ENCODE measurements around the gene EIF2S1.

EIF2S1 gene

GRCh38 chr14:67357186-67357968 is 2.8 kb upstream of the EIF2S1 start:
- Histone ChIP-seq H3K4me3 (ENCODE audit: low read length) (peak overlapping the region; percentile 88), H3K36me3 (ENCODE audit: insufficient read depth, low read length) (no peaks in the 10 kb centered on the region), H2AFZ (ENCODE audit: low read depth, low read length) (no peak overlapping the region), H3K27me3 (ENCODE audit: insufficient read depth, low read length) (no peaks in the 10 kb centered on the region), H3K4me1 (ENCODE audit: insufficient read depth, low read length) (peaks cover 41% of the 10 kb centered on the region), H3K9me3 (ENCODE audit: low read length) (no peaks in the 10 kb centered on the region)

GRCh38 chr14:67357969-67358354 is 2.2 kb upstream of the EIF2S1 start:
- no peaks in the 10 kb centered on the region for H3K9me3 ChIP-seq (ENCODE audit: low read length)

GRCh38 chr14:67358924-67359774 is 979 bp upstream of the EIF2S1 start:
- Histone ChIP-seq H2AFZ (ENCODE audit: low read depth, low read length) (no peak overlapping the region), H3K9me3 (ENCODE audit: low read length) (no peaks in the 10 kb centered on the region)

More at GRCh38 chr14:67357969-67358354, 2.2 kb upstream of the EIF2S1 start:
- H3K4me1 ChIP-seq (ENCODE audit: insufficient read depth, low read length) = peaks cover 42% of the 10 kb centered on the region
- no peaks in the 10 kb centered on the region for H3K36me3 ChIP-seq (ENCODE audit: insufficient read depth, low read length)
- no peaks in the 10 kb centered on the region for H3K27me3 ChIP-seq (ENCODE audit: insufficient read depth, low read length)
- H3K4me3 ChIP-seq (ENCODE audit: low read length) = peak overlapping the region; percentile 88
- no peak overlapping the region for H2AFZ ChIP-seq (ENCODE audit: low read depth, low read length)

GRCh38 chr14:67360470-67361206 is 510 bp downstream of the EIF2S1 start:
- H3K36me3 ChIP-seq (ENCODE audit: insufficient read depth, low read length) = peaks cover 13% of the 10 kb centered on the region
- peak overlapping the region; percentile 48 for H2AFZ ChIP-seq (ENCODE audit: low read depth, low read length)
- H3K27me3 ChIP-seq (ENCODE audit: insufficient read depth, low read length) = no peaks in the 10 kb centered on the region
- H3K4me1 ChIP-seq (ENCODE audit: insufficient read depth, low read length) = peaks cover 42% of the 10 kb centered on the region
- peak overlapping the region; percentile 88 for H3K4me3 ChIP-seq (ENCODE audit: low read length)
- H3K9me3 ChIP-seq (ENCODE audit: low read length) = no peaks in the 10 kb centered on the region

More at GRCh38 chr14:67358924-67359774, 979 bp upstream of the EIF2S1 start:
- peak overlapping the region; percentile 88 for H3K4me3 ChIP-seq (ENCODE audit: low read length)
- H3K4me1 ChIP-seq (ENCODE audit: insufficient read depth, low read length) = peaks cover 42% of the 10 kb centered on the region
- H3K36me3 ChIP-seq (ENCODE audit: insufficient read depth, low read length) = no peaks in the 10 kb centered on the region
- no peaks in the 10 kb centered on the region for H3K27me3 ChIP-seq (ENCODE audit: insufficient read depth, low read length)

- H2AFZ ChIP-seq (ENCODE audit: low read depth, low read length) = no peak overlapping the region
- no peaks in the 10 kb centered on the region for H3K9me3 ChIP-seq (ENCODE audit: low read length)
- H3K4me3 ChIP-seq (ENCODE audit: low read length) = no peak overlapping the region
- no peaks in the 10 kb centered on the region for H3K27me3 ChIP-seq (ENCODE audit: insufficient read depth, low read length)
- H3K4me1 ChIP-seq (ENCODE audit: insufficient read depth, low read length) = peaks cover 18% of the 10 kb centered on the region
- H3K36me3 ChIP-seq (ENCODE audit: insufficient read depth, low read length) = peaks cover 55% of the 10 kb centered on the region
These were observed 5.3 kb downstream of the EIF2S1 start for GRCh38 chr14:67365476-67365875.

- H2AFZ ChIP-seq (ENCODE audit: low read depth, low read length) = no peak overlapping the region
- H3K4me3 ChIP-seq (ENCODE audit: low read length) = no peak overlapping the region
- no peaks in the 10 kb centered on the region for H3K27me3 ChIP-seq (ENCODE audit: insufficient read depth, low read length)
- H3K4me1 ChIP-seq (ENCODE audit: insufficient read depth, low read length) = no peaks in the 10 kb centered on the region
- H3K36me3 ChIP-seq (ENCODE audit: insufficient read depth, low read length) = peaks cover 79% of the 10 kb centered on the region
- H3K9me3 ChIP-seq (ENCODE audit: low read length) = no peaks in the 10 kb centered on the region
These were observed 10.7 kb downstream of the EIF2S1 start for GRCh38 chr14:67370830-67371229.

DNA sequence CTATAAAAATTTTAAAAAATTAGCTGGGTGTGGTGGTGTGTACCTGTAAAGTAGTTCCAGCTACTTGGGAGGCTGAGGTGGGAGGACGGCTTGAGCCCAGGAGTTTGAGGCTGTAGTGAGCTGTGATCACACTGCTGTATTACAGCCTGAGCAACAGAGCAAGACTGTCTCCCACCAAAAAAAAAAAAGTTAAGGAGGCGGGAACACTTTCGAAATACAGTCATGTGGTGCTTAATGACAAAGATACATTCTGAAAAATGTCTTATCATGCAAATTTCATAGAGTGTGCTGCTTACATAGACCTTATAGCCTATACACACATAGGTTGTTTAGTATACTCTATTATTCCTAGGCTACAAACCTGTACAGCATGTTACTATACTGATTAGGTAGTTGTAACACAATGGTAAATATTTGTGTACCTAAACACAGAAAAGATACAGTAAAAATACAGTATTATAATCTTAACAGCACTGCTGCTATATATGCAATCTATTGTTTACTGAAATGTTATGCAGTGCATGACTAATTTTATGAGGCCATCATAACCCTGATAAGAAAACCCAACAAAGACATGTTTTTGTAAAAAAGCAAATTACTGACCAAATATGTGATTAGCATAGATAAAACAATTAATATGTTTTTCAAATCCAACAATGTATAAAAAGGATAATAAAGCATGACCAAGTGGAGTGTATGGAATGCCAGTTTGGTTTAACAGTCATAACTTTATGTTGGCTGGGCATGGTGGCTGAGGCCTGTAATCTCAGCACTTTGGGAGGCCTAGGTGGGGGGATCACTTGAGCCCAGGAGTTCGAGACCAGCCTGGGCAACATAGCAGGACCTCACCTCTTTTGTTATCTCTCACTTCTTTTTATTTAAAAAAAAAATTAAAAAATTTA is 11.4 kb downstream of the EIF2S1 start:
- peaks cover 79% of the 10 kb centered on the region for H3K36me3 ChIP-seq (ENCODE audit: insufficient read depth, low read length)
- H3K9me3 ChIP-seq (ENCODE audit: low read length) = no peaks in the 10 kb centered on the region
- no peaks in the 10 kb centered on the region for H3K4me1 ChIP-seq (ENCODE audit: insufficient read depth, low read length)
- H3K27me3 ChIP-seq (ENCODE audit: insufficient read depth, low read length) = no peaks in the 10 kb centered on the region
- no peak overlapping the region for H2AFZ ChIP-seq (ENCODE audit: low read depth, low read length)
- no peak overlapping the region for H3K4me3 ChIP-seq (ENCODE audit: low read length)

GRCh38 chr14:67372833-67373232 is 12.7 kb downstream of the EIF2S1 start:
- H3K36me3 ChIP-seq (ENCODE audit: insufficient read depth, low read length) = peaks cover 80% of the 10 kb centered on the region
- no peaks in the 10 kb centered on the region for H3K27me3 ChIP-seq (ENCODE audit: insufficient read depth, low read length)
- no peaks in the 10 kb centered on the region for H3K9me3 ChIP-seq (ENCODE audit: low read length)
- H3K4me1 ChIP-seq (ENCODE audit: insufficient read depth, low read length) = no peaks in the 10 kb centered on the region
- H3K4me3 ChIP-seq (ENCODE audit: low read length) = no peak overlapping the region
- no peak overlapping the region for H2AFZ ChIP-seq (ENCODE audit: low read depth, low read length)

GRCh38 chr14:67373347-67373746 is 13.2 kb downstream of the EIF2S1 start:
- Histone ChIP-seq H3K27me3 (ENCODE audit: insufficient read depth, low read length) (no peaks in the 10 kb centered on the region), H3K4me3 (ENCODE audit: low read length) (no peak overlapping the region), H3K9me3 (ENCODE audit: low read length) (no peaks in the 10 kb centered on the region), H3K4me1 (ENCODE audit: insufficient read depth, low read length) (no peaks in the 10 kb centered on the region), H3K36me3 (ENCODE audit: insufficient read depth, low read length) (peaks cover 76% of the 10 kb centered on the region), H2AFZ (ENCODE audit: low read depth, low read length) (no peak overlapping the region)

DNA sequence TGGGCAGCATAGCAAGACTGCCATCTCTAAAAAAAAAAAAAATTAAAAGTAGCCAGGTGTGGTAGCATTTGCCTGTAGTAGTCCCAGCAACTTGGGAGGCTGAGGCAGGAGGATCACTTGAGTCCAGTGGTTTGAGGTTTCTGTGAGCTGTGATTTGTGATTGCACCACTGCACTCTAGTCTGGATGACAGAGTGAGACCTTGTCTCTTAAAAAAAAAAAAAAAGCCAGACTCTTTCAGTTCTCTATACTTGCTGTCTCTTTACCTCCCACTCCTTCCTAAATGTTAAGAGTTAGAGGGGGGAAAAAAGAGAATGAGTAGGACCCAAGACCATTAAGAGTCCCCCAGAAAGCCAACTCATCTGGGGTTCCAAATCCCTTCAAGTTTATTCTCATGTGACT is 17.8 kb downstream of the EIF2S1 start:
- H3K27me3 ChIP-seq (ENCODE audit: insufficient read depth, low read length) = no peaks in the 10 kb centered on the region
- H3K36me3 ChIP-seq (ENCODE audit: insufficient read depth, low read length) = peaks cover 87% of the 10 kb centered on the region

DNA sequence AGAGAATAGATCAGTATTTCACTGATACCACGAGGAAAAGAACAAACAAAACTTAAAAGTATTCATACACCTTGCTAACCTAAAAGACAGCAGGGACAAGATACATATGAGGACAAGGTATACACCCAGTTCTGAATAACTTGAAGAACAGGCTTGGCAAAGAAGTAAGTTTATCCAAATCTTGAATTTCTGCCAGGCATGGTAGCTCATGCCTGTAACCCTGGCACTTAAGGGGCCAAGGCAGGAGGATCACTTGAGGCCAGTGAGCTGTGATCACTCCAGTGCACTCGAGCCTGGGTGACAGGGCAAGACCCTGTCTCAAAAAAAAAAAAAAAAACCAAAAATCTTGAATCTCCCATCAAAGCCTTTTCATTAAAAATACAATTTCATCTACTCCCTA is 25.0 kb downstream of the EIF2S1 start:
- no peak overlapping the region for H3K4me3 ChIP-seq (ENCODE audit: low read length)
- H3K4me1 ChIP-seq (ENCODE audit: insufficient read depth, low read length) = no peaks in the 10 kb centered on the region
- H3K9me3 ChIP-seq (ENCODE audit: low read length) = no peaks in the 10 kb centered on the region
- H3K36me3 ChIP-seq (ENCODE audit: insufficient read depth, low read length) = peaks cover 61% of the 10 kb centered on the region
- no peaks in the 10 kb centered on the region for H3K27me3 ChIP-seq (ENCODE audit: insufficient read depth, low read length)
- no peak overlapping the region for H2AFZ ChIP-seq (ENCODE audit: low read depth, low read length)

More for the DNA sequence above, 17.8 kb downstream of the EIF2S1 start:
- Histone ChIP-seq H3K4me1 (ENCODE audit: insufficient read depth, low read length) (no peaks in the 10 kb centered on the region), H3K9me3 (ENCODE audit: low read length) (no peaks in the 10 kb centered on the region), H2AFZ (ENCODE audit: low read depth, low read length) (no peak overlapping the region), H3K4me3 (ENCODE audit: low read length) (no peak overlapping the region)

- no peaks in the 10 kb centered on the region for H3K9me3 ChIP-seq (ENCODE audit: low read length)
- H3K36me3 ChIP-seq (ENCODE audit: insufficient read depth, low read length) = peaks cover 56% of the 10 kb centered on the region
- no peak overlapping the region for H2AFZ ChIP-seq (ENCODE audit: low read depth, low read length)
- no peaks in the 10 kb centered on the region for H3K4me1 ChIP-seq (ENCODE audit: insufficient read depth, low read length)
- H3K4me3 ChIP-seq (ENCODE audit: low read length) = no peak overlapping the region
- no peaks in the 10 kb centered on the region for H3K27me3 ChIP-seq (ENCODE audit: insufficient read depth, low read length)
These were observed 25.5 kb downstream of the EIF2S1 start for GRCh38 chr14:67385618-67386017.
